PC-9 (cell line): ENCODE data around the gene NOS1AP. TPM values are rescaled to one million over a fixed set of nuclear protein-coding genes. Genes with fewer than 3 reads are reported as not detected.

Experiments used
- BruUV-seq: library from RNA; stranded (reverse); fragments of 400-500 nt; replicated peaks from 2 replicates; lab custom pipeline; 2021; lab: Mats Ljungman, UMichigan
- CTCF ChIA-PET: fragments of 300-600 bp; sonication (Branson Sonifier 250); formaldehyde crosslinking; loops from one replicate; lab custom pipeline; 2022; ENCODE audit warnings: antibody characterized with exemption; lab: Charles Lee
- POLR2A ChIA-PET: fragments of 300-600 bp; sonication (Branson Sonifier 250); formaldehyde crosslinking; loops from one replicate; lab custom pipeline; 2022; ENCODE audit warnings: antibody characterized with exemption; ENCODE audit not compliant: unreplicated experiment; lab: Charles Lee
- DNase-seq, 2 experiments: peaks; one replicate each; pipeline versions ENCODE4 v3.0.0 to v3.0.0-alpha.2; 2015 to 2022; ENCODE audit warnings: mixed read lengths in 1 of 2
- H2AFZ ChIP-seq: fragments of 200-600 bp; sonication (generic); 2 replicates; pipeline ENCODE4 v1.8.1; 2017; ENCODE audit warnings: antibody characterized with exemption
- H3F3A ChIP-seq: fragments of 200-600 bp; sonication (generic); 2 replicates; pipeline ENCODE4 v1.8.1; 2017; ENCODE audit warnings: antibody characterized with exemption, mild to moderate bottlenecking, low read depth; ENCODE audit not compliant: insufficient read depth
- H3K27ac ChIP-seq: fragments of 200-600 bp; sonication (generic); 2 replicates; pipeline ENCODE4 v1.6.1; 2016; ENCODE audit warnings: mixed run types
- H3K27me3 ChIP-seq: fragments of 200-600 bp; sonication (generic); 2 replicates; pipeline ENCODE4 v1.6.1; 2016; ENCODE audit warnings: low read depth, mixed run types; ENCODE audit not compliant: insufficient read depth
- H3K36me3 ChIP-seq: fragments of 200-600 bp; sonication (generic); 2 replicates; pipeline ENCODE4 v1.6.1; 2016; ENCODE audit warnings: low read depth, mixed run types
- H3K4me1 ChIP-seq: fragments of 200-600 bp; sonication (generic); replicated peaks from 2 replicates; pipeline ENCODE4 v1.6.1; 2016; ENCODE audit warnings: mixed run types; ENCODE audit not compliant: insufficient read depth
- H3K4me2 ChIP-seq: fragments of 200-600 bp; sonication (generic); 2 replicates; pipeline ENCODE4 v1.6.1; 2017; ENCODE audit warnings: mixed run types
- H3K4me3 ChIP-seq: fragments of 200-600 bp; sonication (generic); 2 replicates; pipeline ENCODE4 v1.6.1; 2016; ENCODE audit warnings: mixed run types
- H3K79me2 ChIP-seq: fragments of 200-600 bp; sonication (generic); 2 replicates; pipeline ENCODE4 v1.6.1; 2017; ENCODE audit warnings: low read depth, mixed run types
- H3K9me2 ChIP-seq: fragments of 200-600 bp; sonication (generic); 2 replicates; pipeline ENCODE4 v1.8.1; 2017; ENCODE audit warnings: mild to moderate bottlenecking; ENCODE audit not compliant: insufficient read depth
- H3K9me3 ChIP-seq: fragments of 200-600 bp; sonication (generic); 2 replicates; pipeline ENCODE4 v1.8.1; 2016; ENCODE audit warnings: low read depth; ENCODE audit not compliant: insufficient read depth
- H4K20me1 ChIP-seq: fragments of 200-600 bp; sonication (generic); 2 replicates; pipeline ENCODE4 v1.8.1; 2017; ENCODE audit not compliant: insufficient read depth
- EZH2 ChIP-seq: fragments of 200-600 bp; sonication (generic); IDR thresholded peaks from 2 replicates; pipeline ENCODE4 v1.8.0; 2017; ENCODE audit warnings: antibody characterized with exemption, low read depth
- intact Hi-C: fragments of 100-400 bp; cut with micrococcal nuclease; formaldehyde crosslinking; loops from one replicate; pipeline ENCODE4 v1.10.0; 2022; ENCODE audit not compliant: unreplicated experiment
- total RNA-seq: library from RNA; stranded (reverse); gene quantifications from 2 replicates; pipeline ENCODE4 v1.2.3, GENCODE V29; 2021
- TF ChIP-seq, protein P1 (sequence below): fragments of 200-600 bp; sonication (generic); conservative IDR thresholded peaks from 2 replicates; pipeline ENCODE4 v1.6.1; 2017; ENCODE audit warnings: mixed run types, antibody characterized with exemption, mild to moderate bottlenecking, moderate library complexity

NOS1AP gene
- total RNA-seq, 1 experiment from 2014 or later, result 9.9 TPM

DNA sequence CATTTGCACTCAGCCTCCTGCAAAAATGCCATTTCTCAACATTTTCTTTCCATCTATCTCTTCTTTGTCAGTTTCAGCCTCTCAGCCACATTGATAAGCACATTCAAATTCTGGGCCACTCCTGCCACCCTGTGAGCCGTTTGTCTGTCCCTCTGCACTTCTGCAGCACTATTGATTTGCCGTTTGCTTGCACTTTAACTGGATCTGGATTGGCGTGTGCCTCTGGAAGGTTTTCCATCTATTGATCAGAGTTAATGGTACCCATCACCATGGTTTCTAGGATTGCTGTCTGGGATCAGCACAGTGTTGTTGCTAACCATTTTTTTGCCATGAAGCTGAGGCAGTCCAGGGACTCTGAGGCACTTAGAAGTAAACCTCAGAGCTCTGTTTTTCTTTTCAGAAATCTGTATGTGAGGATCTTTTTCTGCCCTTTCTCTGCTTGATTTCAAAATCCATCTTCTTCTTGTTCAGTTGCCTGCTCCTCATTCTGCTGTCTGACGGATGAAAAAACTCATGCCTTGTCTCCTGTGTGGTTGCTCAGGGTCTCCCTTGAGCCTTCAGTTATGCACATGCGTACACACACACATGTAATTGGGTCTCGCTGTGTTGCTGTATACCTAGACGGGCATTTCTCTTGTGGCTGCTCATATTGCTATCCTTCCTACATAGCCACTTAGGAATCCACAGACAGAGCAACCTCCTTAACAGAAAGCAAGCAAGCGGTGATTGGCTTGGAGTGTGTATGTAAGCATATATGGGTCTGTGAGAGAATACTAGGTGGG, 67.9 kb downstream of the NOS1AP start:
- no peak overlapping the region for H2AFZ ChIP-seq
- peaks cover 8% of the 10 kb centered on the region; the same call in 1 of the 2 replicates for H3K36me3 ChIP-seq
- H3K9me2 ChIP-seq, result peaks cover 3% of the 10 kb centered on the region; the same call in 1 of the 2 replicates
- no peaks in the 10 kb centered on the region for H3K27me3 ChIP-seq
- TF ChIP-seq EZH2, result no peak
- TF ChIP-seq, protein P1, sequence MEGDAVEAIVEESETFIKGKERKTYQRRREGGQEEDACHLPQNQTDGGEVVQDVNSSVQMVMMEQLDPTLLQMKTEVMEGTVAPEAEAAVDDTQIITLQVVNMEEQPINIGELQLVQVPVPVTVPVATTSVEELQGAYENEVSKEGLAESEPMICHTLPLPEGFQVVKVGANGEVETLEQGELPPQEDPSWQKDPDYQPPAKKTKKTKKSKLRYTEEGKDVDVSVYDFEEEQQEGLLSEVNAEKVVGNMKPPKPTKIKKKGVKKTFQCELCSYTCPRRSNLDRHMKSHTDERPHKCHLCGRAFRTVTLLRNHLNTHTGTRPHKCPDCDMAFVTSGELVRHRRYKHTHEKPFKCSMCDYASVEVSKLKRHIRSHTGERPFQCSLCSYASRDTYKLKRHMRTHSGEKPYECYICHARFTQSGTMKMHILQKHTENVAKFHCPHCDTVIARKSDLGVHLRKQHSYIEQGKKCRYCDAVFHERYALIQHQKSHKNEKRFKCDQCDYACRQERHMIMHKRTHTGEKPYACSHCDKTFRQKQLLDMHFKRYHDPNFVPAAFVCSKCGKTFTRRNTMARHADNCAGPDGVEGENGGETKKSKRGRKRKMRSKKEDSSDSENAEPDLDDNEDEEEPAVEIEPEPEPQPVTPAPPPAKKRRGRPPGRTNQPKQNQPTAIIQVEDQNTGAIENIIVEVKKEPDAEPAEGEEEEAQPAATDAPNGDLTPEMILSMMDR, result no peak
- no peaks in the 10 kb centered on the region for H4K20me1 ChIP-seq
- peak overlapping the region; percentile 30; the same call in 1 of the 2 replicates for H3K4me3 ChIP-seq
- H3K4me2 ChIP-seq, result peak overlapping the region; percentile 71
- BruUV-seq, result TSS peak; percentile 78
- H3F3A ChIP-seq, result peaks cover 58% of the 10 kb centered on the region
- peaks cover 97% of the 10 kb centered on the region for H3K4me1 ChIP-seq
- intact Hi-C loops, result loop anchor here (5.0 kb wide), 1 partner anchor 235 kb away; no protein-coding TSS in a partner anchor
- H3K27ac ChIP-seq, result peak overlapping the region; percentile 96
- peaks cover 96% of the 10 kb centered on the region for H3K79me2 ChIP-seq
- no peak for DNase-seq
- POLR2A ChIA-PET, result interaction anchor here (0.5 kb wide), 1 partner anchor 22 kb away, joined by 5 read pairs; no protein-coding TSS in a partner anchor
- H3K9me3 ChIP-seq, result no peaks in the 10 kb centered on the region
- CTCF ChIA-PET, result no interaction called here

DNA sequence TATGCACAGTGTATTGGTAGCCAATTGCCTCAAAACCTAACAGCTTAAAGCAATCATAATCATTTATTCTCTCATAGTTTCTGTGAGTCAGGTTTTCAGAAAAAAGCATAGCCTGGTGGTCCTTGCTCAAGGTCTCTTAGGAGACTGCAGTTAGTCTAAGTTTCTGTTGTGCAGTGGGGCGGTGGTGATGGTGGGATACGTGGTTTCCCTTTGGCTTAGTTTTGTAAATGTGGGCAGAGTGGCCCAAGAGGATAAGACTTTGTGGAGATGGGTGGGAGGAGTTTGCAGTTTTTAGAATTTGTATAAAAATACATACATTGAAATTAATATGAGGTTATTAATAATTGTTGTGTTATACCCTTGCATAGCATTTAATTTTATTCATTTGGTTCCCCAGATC, 68.6 kb downstream of the NOS1AP start:
- Histone ChIP-seq H3K36me3 (peaks cover 8% of the 10 kb centered on the region; the same call in 1 of the 2 replicates), H3K4me1 (peaks cover 99% of the 10 kb centered on the region), H2AFZ (no peak overlapping the region), H3K27me3 (no peaks in the 10 kb centered on the region), H3K79me2 (peaks cover 96% of the 10 kb centered on the region), H3K4me3 (no peak overlapping the region), H4K20me1 (no peaks in the 10 kb centered on the region), H3K9me2 (peaks cover 3% of the 10 kb centered on the region; the same call in 1 of the 2 replicates), H3F3A (peaks cover 65% of the 10 kb centered on the region), H3K27ac (peak overlapping the region; percentile 96), H3K4me2 (peak overlapping the region; percentile 71), H3K9me3 (no peaks in the 10 kb centered on the region)
- DNase-seq, result no peak
- CTCF ChIA-PET, result no interaction called here
- POLR2A ChIA-PET, result no interaction called here
- TF ChIP-seq, protein P1, result no peak
- TF ChIP-seq EZH2, result no peak
- intact Hi-C loops, result loop anchor here (5.0 kb wide), 1 partner anchor 234 kb away; no protein-coding TSS in a partner anchor
- BruUV-seq, result no TSS peak

DNA sequence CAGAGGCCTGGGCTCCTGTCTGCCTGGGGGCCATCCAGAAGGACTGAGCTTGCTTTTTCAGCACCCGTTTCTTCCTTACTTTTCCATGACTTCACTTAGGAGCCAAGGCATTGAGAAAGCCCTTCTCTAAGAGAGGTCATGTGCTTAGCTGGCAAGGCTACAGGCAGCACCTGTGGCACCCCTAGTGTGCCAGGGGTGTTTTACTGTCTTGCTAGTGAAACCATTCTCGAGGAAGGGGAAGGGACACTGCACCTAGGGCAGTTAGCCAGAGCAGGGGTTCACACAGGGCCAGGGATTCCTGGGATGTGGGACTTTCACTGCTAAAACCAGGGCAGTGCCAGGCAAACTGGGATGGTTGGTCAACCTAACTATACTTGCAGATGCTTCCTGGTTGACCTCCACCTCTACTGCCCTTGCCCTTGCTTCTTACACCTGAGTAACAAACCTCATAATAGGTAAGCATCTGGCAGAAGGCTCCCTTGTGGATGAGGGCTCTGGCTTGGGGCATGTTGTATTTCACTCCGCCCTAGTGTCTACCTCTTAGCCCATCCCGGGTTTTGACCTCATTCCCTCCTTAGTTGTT, 69.2 kb downstream of the NOS1AP start:
- Histone ChIP-seq H3K4me3 (no peak overlapping the region), H3K9me3 (no peaks in the 10 kb centered on the region), H2AFZ (no peak overlapping the region), H3K27me3 (no peaks in the 10 kb centered on the region), H3K4me1 (peaks cover 99% of the 10 kb centered on the region), H4K20me1 (no peaks in the 10 kb centered on the region), H3K27ac (peak overlapping the region; percentile 96), H3K36me3 (peaks cover 3% of the 10 kb centered on the region; the same call in 1 of the 2 replicates), H3F3A (peaks cover 71% of the 10 kb centered on the region), H3K79me2 (peaks cover 96% of the 10 kb centered on the region), H3K4me2 (peak overlapping the region; percentile 71), H3K9me2 (peaks cover under 1% of the 10 kb centered on the region; the same call in 1 of the 2 replicates)
- ChIA-PET POLR2A (no interaction called here), CTCF (no interaction called here)
- intact Hi-C loops, result loop anchor here (5.0 kb wide), 1 partner anchor 234 kb away; no protein-coding TSS in a partner anchor
- peak in 1 of 2 experiments; percentile 59 for DNase-seq
- TF ChIP-seq, protein P1, result no peak
- TF ChIP-seq EZH2, result no peak
- BruUV-seq, result no TSS peak
